Activated naive CD4-positive, alpha-beta T cell treated with anti-CD3 and anti-CD28 coated beads, Interleukin-2, amount 50 U/mL, for 24 hours (primary cell): ENCODE results near the gene NXPH1.

ENCODE experiments used
- H3K27ac Mint-ChIP-seq: one replicate; pipeline ENCODE4 v1.8.0; 2021; ENCODE audit warnings: mild to moderate bottlenecking, mixed read lengths
- H3K27me3 Mint-ChIP-seq: one replicate; pipeline ENCODE4 v1.8.0; 2021; ENCODE audit warnings: mixed read lengths
- H3K36me3 Mint-ChIP-seq: one replicate; pipeline ENCODE4 v1.8.0; 2021; ENCODE audit warnings: mixed read lengths
- H3K4me1 Mint-ChIP-seq: one replicate; pipeline ENCODE4 v1.8.0; 2021; ENCODE audit warnings: mixed read lengths
- H3K4me3 Mint-ChIP-seq: one replicate; pipeline ENCODE4 v1.8.0; 2021; ENCODE audit warnings: mild to moderate bottlenecking, mixed read lengths
- H3K9me3 Mint-ChIP-seq: one replicate; pipeline ENCODE4 v1.8.0; 2021; ENCODE audit warnings: mixed read lengths

The NXPH1 gene

DNA sequence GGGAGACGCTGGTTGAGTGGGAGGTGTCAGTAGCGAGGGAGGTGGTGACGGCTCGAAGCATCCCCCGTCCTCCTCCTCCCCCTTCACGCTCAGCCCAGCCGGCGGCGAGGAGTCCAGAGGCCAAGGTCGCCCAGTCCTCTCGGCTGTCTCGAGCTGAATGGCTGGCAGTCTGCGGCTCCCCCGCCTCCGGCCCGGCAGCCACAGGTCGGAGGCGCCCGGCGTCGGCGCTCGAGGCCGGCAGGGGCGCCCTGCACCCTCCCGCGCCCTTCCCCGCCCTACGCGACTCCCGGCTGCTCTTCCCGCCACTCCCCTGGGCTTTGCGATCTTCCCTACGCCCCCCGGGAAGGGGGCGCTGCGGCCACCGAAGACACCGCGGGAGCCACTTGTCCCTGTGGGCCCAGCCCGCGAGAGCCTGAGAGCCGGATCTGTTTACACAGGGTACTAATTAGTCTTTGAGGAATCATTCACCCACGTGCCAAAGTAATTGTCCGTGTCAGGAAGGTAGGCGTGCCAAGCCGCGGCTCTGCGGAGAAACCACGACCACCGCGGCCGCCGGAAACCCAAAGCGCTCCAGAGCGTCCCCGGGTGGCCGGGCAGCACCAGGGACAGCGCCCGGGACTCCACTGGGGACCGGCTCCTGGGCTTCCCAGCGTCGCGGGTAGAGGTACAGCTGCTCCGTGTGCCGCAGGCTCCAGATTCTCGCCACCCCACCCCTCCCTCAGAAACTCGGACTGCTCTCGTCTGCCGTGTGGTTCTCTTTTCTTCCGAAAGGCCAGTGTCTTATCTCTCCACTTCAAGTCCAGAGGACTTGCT, at the start of gene NXPH1:
Gene NXPH1, plus strand, starts transcription at position 133 of the 813 bp plus-strand sequence.
- peak within 1 kb of the TSS; percentile 20 for H3K4me3 Mint-ChIP-seq
- no peaks in the 10 kb centered on the region for H3K9me3 Mint-ChIP-seq
- no peak within 1 kb of the TSS for H3K27ac Mint-ChIP-seq
- H3K36me3 Mint-ChIP-seq: no peaks in the 10 kb centered on the region
- H3K27me3 Mint-ChIP-seq: peaks cover 49% of the 10 kb centered on the region
- peaks cover 13% of the 10 kb centered on the region for H3K4me1 Mint-ChIP-seq

DNA sequence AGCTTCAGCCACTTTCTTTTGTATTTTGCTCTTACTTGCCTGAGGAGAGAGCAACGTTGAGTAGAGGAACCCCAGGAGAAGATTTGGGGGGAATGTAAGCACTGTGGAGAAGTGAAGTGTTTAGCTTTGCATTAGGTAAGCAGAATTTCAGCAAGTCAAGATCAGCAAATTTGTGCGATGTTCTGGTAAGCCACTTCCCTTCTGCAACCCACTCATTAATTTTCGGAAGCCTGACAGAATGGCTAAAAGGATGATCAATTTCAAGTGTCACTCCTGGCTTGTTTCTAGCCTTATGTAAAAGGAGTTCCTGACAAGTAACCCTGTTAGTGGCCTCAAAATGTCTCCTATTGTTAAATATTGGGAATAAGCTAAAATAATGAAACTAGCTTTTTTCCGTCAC, 48.5 kb upstream of the NXPH1 start:
- Mint-ChIP-seq H3K9me3 (no peaks in the 10 kb centered on the region), H3K27ac (no peak overlapping the region), H3K27me3 (peaks cover 6% of the 10 kb centered on the region), H3K36me3 (no peaks in the 10 kb centered on the region), H3K4me3 (no peak overlapping the region), H3K4me1 (no peaks in the 10 kb centered on the region)

DNA sequence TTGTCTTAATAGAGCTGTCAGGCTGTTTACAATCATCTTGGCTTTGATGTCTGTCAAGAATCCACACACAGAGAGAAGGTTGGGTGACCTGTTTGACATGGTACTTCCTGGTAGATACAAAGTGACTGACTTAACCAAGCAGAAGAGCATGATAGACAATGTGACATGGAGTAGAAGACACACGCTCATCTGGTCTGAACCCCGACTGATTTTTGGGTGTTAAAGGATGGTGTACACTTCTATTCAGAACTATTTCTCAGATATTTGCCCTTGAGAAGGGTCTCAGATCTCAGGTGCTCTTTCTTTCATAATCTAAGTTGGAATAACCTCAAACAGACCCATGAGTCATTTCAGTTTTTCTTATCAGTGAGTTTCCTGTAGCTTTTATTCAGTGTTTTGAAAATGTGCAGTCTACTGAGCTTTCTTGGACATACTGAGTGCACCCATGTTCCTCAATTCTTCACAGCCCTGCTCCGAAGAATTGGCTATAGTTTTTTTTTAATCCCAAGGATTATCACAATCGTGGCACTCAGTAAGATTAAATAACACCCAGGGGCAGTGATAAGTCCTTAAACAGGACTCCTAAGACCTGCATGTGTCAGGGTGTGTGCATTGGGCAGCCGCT, 46.4 kb upstream of the NXPH1 start:
- Mint-ChIP-seq H3K27ac (no peak overlapping the region), H3K9me3 (no peaks in the 10 kb centered on the region), H3K4me3 (no peak overlapping the region), H3K36me3 (no peaks in the 10 kb centered on the region), H3K27me3 (peaks cover 8% of the 10 kb centered on the region), H3K4me1 (no peaks in the 10 kb centered on the region)

DNA sequence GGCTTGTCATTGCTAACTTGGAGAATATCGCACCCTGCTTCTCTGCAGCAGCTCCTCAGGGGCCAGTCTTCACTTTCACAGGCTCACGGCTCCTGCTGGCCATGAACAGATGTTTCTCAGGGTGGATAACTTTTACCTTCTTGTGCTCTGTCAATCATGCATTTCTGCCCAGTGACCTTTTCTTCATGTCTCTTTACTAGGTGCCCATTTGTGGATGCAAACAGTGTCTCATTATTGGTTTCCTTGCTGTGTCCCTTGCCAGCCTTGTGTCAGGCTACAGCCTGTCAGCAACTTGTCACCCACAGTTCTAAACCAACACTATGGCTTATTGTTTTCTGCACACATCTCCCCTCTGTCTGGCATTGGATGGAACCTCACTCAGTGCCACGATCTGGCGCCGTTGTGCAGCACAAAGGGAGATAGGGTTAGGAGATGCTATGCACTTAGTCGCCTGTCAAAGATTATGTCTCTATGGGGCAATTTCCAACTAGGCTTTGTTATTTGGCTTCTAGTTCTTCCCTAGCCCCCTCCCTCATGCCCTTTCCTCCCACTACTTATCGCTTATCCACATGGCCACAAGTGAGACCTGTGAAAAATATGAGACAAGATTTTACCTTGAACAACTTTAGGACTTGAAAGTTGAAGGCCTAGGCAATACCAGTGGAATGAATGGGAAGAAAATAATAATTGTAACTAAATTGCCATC, 45.7 kb upstream of the NXPH1 start:
- Mint-ChIP-seq H3K27me3 (peaks cover 9% of the 10 kb centered on the region), H3K36me3 (no peaks in the 10 kb centered on the region), H3K9me3 (no peaks in the 10 kb centered on the region), H3K27ac (no peak overlapping the region), H3K4me3 (no peak overlapping the region), H3K4me1 (no peaks in the 10 kb centered on the region)

DNA sequence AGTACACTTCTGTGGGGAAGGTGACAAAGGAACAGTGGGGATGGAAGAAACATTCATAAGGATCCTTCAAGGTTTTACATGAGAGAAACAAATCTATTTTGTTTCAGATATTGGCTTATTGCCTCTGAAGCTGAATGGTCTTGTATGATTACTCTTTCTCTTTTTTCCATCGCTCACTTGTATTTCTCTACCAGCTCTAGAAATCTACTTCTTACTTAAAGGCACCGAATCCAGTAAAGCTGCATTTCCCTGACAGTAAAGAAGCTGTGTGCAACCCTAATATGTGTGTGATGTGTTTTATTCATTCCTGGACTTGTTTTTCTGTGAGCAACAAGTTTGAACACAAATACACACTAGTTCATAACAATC, 45.2 kb upstream of the NXPH1 start:
- Mint-ChIP-seq H3K4me1 (no peaks in the 10 kb centered on the region), H3K27me3 (peaks cover 12% of the 10 kb centered on the region), H3K36me3 (no peaks in the 10 kb centered on the region), H3K4me3 (no peak overlapping the region), H3K27ac (no peak overlapping the region), H3K9me3 (no peaks in the 10 kb centered on the region)

DNA sequence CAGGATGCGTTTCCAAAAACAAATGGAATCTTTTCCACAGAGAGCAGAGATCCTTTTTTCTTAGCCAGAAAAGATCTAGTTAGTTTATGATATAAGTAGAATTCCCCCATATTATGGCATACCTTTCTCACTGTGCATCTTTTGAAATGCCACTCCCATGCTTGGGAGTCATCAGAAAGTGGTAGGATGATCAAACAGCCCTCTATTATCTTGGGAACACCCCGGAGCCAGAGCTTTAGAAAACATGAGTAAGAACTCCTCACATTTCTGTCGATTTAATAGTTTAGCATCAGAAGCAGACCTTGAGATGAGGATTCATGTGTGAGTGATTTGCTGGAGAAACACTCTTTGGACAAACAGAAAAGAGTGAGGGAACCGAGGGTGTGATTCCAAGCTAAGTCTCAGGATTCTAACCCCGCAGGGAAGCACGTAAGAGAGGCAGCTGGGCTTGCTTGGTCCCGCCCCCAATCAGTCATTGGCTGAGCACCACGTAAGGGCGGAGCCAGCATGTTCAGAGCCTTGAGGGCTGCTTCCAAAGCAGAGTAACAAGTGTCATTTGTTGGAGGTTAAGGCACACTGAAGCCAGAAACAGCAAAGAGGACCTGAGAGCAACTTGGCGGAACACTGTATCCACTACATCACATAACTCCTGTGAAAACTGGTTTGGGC, 43.7 kb upstream of the NXPH1 start:
- Mint-ChIP-seq H3K27me3 (peaks cover 15% of the 10 kb centered on the region), H3K4me1 (no peaks in the 10 kb centered on the region)

DNA sequence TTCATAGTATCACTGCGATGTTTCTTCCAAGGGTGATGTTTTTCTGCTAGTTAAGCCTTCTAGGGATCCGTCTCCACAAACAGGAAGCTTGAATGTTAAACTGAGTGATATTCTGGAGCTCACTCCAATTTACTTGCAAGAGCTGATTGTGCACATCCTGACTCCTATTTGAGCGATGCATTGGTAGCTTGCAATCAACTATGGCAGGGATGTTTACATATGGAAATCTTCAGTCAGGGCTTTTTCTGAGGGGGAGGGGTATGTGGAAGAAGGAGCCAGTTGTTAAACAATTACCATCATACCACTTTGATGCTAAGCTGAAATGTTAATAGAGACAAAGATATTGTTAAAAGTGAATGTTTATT, 43.2 kb upstream of the NXPH1 start:
- no peaks in the 10 kb centered on the region for H3K4me1 Mint-ChIP-seq
- H3K4me3 Mint-ChIP-seq: no peak overlapping the region
- no peaks in the 10 kb centered on the region for H3K9me3 Mint-ChIP-seq
- peaks cover 14% of the 10 kb centered on the region for H3K27me3 Mint-ChIP-seq
- no peak overlapping the region for H3K27ac Mint-ChIP-seq
- H3K36me3 Mint-ChIP-seq: no peaks in the 10 kb centered on the region

More for the DNA sequence above, 43.7 kb upstream of the NXPH1 start:
- H3K27ac Mint-ChIP-seq: no peak overlapping the region
- H3K9me3 Mint-ChIP-seq: no peaks in the 10 kb centered on the region
- H3K36me3 Mint-ChIP-seq: no peaks in the 10 kb centered on the region
- H3K4me3 Mint-ChIP-seq: no peak overlapping the region

DNA sequence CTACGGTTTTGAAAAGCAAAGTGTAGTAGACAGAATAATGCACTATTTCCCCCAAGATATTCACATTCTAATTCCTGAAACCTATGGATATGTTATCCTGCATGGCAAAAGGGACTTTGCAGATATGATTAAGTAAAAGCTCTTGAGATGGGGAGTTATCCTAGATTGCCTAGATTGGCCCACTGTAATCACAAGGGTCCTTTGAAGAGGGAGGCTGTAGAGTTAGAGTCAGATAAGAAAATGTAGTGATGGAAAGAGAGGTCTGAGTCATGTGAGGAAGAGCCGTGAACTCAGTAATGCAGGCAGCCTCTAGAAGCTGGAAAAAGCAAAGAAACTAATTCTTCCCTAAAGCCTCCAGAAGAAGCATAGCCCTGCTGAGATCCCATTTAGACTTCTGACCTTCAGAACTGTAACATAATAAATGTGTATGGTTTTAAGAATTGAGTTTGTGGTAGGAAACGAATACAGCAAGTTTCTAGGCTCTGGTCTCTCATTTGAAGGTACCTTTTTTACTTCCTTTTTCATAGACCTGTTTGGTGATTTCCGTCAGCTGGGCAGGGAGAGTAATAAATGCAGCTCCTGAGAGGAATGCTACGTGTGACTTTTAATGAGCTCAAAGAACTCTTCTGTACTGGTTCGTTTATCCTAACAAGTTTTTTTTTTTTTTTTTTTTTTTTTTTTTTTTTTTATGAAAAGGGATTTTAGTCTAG, 41.9 kb upstream of the NXPH1 start:
- peaks cover 18% of the 10 kb centered on the region for H3K27me3 Mint-ChIP-seq
- H3K36me3 Mint-ChIP-seq: no peaks in the 10 kb centered on the region
- no peaks in the 10 kb centered on the region for H3K9me3 Mint-ChIP-seq
- H3K4me3 Mint-ChIP-seq: no peak overlapping the region
- no peaks in the 10 kb centered on the region for H3K4me1 Mint-ChIP-seq
- no peak overlapping the region for H3K27ac Mint-ChIP-seq

DNA sequence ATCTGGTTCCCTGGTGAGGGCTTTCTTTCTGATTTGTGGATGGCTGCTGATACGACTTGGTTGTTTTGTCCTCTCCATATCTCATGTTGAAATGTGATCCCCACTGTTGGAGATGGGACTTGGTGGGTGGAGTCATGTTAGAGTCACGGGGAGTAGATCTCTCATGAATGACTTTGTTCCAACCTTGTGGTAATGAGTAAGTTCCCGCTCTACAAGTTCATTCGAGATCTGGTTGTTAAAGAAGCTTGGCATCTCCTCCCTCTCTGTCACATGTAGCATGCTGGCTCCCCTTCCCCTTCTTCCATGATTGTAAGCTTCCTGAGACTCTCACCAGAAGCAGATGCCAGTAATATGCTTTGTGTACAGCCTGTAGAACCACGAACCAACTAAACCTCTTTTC, 37.1 kb upstream of the NXPH1 start:
- Mint-ChIP-seq H3K9me3 (no peaks in the 10 kb centered on the region), H3K4me1 (no peaks in the 10 kb centered on the region), H3K27ac (no peak overlapping the region), H3K4me3 (no peak overlapping the region), H3K36me3 (no peaks in the 10 kb centered on the region), H3K27me3 (peaks cover 22% of the 10 kb centered on the region)

DNA sequence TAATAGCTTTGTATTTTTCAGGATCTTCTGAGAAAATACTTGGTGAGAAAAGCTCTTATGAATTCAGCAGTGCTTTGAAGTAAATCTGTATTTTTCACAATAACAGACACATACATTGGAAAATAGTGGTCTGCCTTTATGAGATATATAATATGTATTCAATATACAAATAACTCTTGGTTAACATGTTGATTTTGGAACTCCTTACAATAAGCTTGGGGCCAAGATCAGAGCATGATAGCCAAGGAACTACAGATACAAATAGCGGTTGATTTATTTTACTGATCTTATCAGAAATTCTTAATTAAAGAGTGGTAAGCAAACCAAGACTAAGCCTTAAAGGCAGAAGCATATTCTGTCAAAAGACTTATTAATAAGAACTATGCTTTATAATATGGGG, 24.5 kb upstream of the NXPH1 start:
- Mint-ChIP-seq H3K27ac (no peak overlapping the region), H3K9me3 (no peaks in the 10 kb centered on the region), H3K36me3 (no peaks in the 10 kb centered on the region), H3K27me3 (peaks cover 21% of the 10 kb centered on the region), H3K4me3 (no peak overlapping the region), H3K4me1 (no peaks in the 10 kb centered on the region)

DNA sequence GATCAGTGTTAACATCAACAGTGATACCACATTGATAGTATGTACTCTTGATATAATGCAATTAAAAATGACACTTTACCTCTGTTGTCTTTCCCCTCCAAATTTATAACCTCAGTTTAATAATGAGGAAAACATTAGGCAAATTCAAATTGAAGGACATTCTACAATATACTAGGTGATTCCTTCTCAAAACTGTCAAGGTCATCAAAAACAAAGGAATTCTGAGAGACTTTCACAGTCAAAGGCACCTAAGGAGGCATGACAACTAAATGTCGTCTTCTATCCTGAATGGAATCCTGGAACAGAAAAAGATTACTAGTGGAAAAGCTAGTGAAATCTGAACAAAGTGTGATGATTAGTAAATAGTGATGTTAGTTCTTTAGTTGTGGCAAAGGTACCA, 22.3 kb upstream of the NXPH1 start:
- Mint-ChIP-seq H3K36me3 (no peaks in the 10 kb centered on the region), H3K27ac (no peak overlapping the region), H3K4me1 (no peaks in the 10 kb centered on the region), H3K4me3 (no peak overlapping the region), H3K27me3 (peaks cover 15% of the 10 kb centered on the region), H3K9me3 (no peaks in the 10 kb centered on the region)

DNA sequence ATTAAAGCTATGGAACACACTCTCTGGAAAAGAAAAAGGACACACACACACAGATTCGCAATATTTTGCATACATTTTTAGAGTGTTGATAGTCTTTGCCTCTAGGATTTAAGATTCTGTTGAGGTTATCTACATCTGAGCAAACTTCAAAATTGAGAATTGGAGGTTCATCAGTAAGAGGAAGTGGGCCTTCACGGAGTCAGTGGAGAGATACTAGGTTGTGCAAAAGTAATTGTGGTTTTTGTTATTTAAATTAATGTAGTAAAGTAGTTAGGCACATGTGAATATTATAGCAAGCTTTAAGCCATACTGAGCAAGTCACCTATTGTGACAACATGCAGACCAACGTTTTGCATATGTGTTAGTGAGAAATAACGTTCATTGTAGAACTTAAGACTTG, 19.8 kb upstream of the NXPH1 start:
- H3K36me3 Mint-ChIP-seq: no peaks in the 10 kb centered on the region
- H3K9me3 Mint-ChIP-seq: no peaks in the 10 kb centered on the region
- H3K27ac Mint-ChIP-seq: no peak overlapping the region
- no peaks in the 10 kb centered on the region for H3K4me1 Mint-ChIP-seq
- peaks cover 10% of the 10 kb centered on the region for H3K27me3 Mint-ChIP-seq
- H3K4me3 Mint-ChIP-seq: no peak overlapping the region

DNA sequence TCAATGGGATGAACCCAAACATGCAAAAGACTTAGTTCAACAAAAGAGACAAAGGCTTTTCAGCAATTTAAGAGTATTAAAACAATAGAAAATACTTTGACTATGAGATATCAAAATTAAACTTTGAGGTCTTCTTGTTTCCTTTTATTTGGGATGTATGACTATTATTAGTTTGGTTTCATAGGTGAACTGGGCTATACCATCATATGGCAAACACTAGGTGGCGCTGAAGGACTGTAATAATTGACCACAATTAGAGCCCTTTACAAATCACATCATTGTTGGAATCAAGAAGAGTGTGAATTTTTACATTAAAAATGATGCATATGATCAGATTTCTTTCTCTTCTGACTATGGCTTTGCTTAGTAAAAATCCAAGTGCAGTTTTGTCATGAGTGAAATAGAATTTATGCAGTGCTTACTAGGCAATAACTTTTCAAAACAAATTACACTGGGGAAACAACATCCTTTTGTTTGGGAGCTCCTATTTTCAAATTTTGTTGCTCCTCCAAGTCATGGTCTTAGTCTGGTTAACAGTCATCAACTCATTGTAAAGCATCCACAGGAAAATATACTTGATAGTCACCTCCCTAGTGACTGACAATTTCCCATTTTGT, 14.7 kb upstream of the NXPH1 start:
- Mint-ChIP-seq H3K4me1 (no peaks in the 10 kb centered on the region), H3K36me3 (no peaks in the 10 kb centered on the region), H3K27me3 (peaks cover 3% of the 10 kb centered on the region), H3K4me3 (no peak overlapping the region), H3K9me3 (no peaks in the 10 kb centered on the region), H3K27ac (no peak overlapping the region)

DNA sequence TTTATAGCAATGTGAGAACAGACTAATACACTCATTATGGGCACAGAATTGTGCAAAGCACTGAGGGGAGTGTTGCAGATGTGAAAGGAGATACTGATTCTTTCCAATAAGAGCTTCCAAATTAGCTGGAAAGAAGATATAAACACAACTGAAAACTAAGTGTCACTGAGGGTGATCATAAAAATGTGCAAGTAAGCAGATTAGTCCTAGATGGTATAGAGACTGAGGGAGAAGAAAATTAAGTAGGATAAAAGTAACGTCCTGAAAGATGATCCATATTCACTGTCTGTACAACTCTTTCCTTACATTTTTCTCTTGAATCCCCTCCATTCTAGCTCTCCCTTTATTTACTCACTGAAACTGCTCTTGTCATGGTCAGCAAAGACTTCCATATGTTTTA, 11.2 kb upstream of the NXPH1 start:
- peaks cover 3% of the 10 kb centered on the region for H3K27me3 Mint-ChIP-seq
- H3K4me3 Mint-ChIP-seq: no peak overlapping the region
- H3K9me3 Mint-ChIP-seq: no peaks in the 10 kb centered on the region
- H3K36me3 Mint-ChIP-seq: no peaks in the 10 kb centered on the region
- no peaks in the 10 kb centered on the region for H3K4me1 Mint-ChIP-seq
- H3K27ac Mint-ChIP-seq: no peak overlapping the region

DNA sequence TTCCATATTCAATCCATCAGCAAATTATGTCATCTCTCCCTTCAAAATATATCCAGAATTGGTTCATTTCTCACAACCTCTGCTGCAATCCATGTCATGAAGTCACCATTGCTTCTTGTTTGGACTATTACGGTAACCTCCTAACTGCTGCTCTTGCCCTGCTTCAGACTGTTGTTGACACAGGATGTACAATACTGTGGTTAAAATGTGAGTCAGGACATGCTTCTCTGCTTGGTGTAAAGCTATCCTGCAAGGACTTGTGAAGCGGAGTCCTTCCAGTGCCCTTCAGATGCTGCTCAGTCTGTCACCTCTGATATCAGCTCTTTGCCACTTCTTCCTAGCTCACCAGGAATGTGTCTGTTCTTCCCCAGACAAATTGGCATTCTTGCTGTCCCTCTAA, 10.4 kb upstream of the NXPH1 start:
- no peaks in the 10 kb centered on the region for H3K4me1 Mint-ChIP-seq
- H3K27ac Mint-ChIP-seq: no peak overlapping the region
- H3K9me3 Mint-ChIP-seq: no peaks in the 10 kb centered on the region
- peaks cover 4% of the 10 kb centered on the region for H3K27me3 Mint-ChIP-seq
- H3K36me3 Mint-ChIP-seq: no peaks in the 10 kb centered on the region
- no peak overlapping the region for H3K4me3 Mint-ChIP-seq
